Measurements from ENCODE around the gene S1PR2. TPM values are rescaled to one million over a fixed set of nuclear protein-coding genes. Genes with fewer than 3 reads are reported as not detected.

S1PR2 gene
- polyA plus RNA-seq, 1 experiment = 12.5 TPM

DNA sequence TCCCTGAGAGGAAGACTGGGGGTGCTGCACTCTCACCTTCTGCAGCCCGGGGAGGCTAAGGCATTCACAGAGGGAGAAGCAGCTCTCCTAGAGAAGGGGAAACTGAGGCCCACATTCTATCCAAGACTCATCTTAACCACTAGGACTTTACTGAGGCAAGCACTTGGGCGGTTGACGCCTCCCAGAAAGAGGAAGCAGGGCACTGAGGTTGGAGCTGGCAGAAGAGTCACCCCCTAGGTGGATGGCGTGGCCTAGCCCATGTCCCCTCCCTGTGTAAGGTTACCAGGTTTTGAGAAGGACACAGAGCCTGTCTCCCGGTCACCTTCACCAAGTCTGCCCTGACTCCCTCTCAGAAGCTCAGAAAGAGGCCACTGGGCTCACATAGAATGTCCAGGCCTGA is 2.7 kb downstream of the S1PR2 start:
- H3K27me3 ChIP-seq (ENCODE audit: control insufficient read depth, insufficient read depth, low read length) = no peaks in the 10 kb centered on the region
- TF ChIP-seq, protein P1, sequence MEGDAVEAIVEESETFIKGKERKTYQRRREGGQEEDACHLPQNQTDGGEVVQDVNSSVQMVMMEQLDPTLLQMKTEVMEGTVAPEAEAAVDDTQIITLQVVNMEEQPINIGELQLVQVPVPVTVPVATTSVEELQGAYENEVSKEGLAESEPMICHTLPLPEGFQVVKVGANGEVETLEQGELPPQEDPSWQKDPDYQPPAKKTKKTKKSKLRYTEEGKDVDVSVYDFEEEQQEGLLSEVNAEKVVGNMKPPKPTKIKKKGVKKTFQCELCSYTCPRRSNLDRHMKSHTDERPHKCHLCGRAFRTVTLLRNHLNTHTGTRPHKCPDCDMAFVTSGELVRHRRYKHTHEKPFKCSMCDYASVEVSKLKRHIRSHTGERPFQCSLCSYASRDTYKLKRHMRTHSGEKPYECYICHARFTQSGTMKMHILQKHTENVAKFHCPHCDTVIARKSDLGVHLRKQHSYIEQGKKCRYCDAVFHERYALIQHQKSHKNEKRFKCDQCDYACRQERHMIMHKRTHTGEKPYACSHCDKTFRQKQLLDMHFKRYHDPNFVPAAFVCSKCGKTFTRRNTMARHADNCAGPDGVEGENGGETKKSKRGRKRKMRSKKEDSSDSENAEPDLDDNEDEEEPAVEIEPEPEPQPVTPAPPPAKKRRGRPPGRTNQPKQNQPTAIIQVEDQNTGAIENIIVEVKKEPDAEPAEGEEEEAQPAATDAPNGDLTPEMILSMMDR (IDR thresholded peaks at IDR 0.05; ENCODE audit: insufficient read depth, low read depth, low read length) = no peak

DNA sequence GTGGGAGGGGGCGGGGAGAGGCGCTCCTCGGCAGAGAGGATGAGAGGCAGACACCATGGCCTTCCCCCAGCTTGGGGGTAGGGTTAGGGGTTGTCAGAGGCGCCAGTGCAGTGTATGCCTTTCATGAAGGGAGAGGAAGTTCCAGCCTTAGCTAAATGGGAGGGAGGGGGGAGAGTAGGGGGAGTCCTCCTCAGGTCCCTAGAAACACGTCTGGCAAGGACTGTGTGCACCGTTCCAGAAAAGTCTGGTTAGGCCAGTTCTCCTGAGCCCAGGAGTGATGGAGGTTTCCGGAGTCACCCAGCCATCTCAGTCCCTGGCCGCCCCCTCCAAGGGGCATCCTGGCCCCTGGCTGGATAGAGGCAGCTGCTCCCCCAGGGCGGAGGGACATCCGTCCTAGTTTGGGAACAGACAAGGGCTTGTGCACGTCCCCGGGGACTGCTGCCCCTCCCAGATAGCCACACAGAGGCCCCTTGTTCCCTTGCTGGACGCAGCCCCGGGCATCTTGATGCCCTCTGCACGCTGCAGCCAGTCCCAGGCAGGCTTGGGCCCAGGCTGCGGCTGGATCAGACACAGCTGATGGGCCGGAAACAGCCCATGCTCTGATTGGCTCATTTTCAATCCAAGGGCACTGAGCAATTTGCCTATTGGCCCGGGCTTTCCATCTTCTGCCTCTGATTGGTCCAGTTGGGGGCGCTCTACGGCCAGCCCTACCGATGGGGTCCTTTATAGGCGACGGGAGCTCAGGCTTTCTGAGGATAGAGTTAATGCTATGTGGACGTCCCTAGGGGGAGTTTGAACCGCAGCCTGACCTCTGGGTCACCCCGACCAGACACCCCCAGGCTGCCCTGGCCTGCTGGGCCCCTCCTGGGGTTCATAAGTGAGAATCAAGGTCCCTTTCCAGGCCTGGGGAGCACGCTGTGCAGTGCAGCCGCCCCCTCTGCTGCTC is 3.8 kb downstream of the S1PR2 start:
- TF ChIP-seq, protein P1 (IDR thresholded peaks at IDR 0.05; ENCODE audit: insufficient read depth, low read depth, low read length) = no peak
- CTCF ChIA-PET = interaction anchor here (0.6 to 4.8 kb wide), 10 partner anchors 11 to 297 kb away, joined by 3 to 31 read pairs (median 4); no protein-coding TSS in a partner anchor
- no peak overlapping the region for H3K4me3 ChIP-seq (ENCODE audit: low read depth, low read length)
- no peak for DNase-seq (ENCODE audit: low read depth)
- H3K36me3 ChIP-seq (ENCODE audit: control insufficient read depth, insufficient read depth, low read length) = peaks cover 8% of the 10 kb centered on the region
- POLR2A ChIA-PET = no interaction called here
- H3K27me3 ChIP-seq (ENCODE audit: control insufficient read depth, insufficient read depth, low read length) = no peaks in the 10 kb centered on the region

More for the DNA sequence above, 2.7 kb downstream of the S1PR2 start:
- H3K36me3 ChIP-seq (ENCODE audit: control insufficient read depth, insufficient read depth, low read length) = peaks cover 8% of the 10 kb centered on the region
- CTCF ChIA-PET = interaction anchor here (0.6 to 4.8 kb wide), 10 partner anchors 12 to 297 kb away, joined by 3 to 31 read pairs (median 4); partner anchors contain the start of genes DNMT1 and MRPL4
- no peak overlapping the region for H3K4me3 ChIP-seq (ENCODE audit: low read depth, low read length)
- POLR2A ChIA-PET = no interaction called here
- no peak for DNase-seq (ENCODE audit: low read depth)

DNA sequence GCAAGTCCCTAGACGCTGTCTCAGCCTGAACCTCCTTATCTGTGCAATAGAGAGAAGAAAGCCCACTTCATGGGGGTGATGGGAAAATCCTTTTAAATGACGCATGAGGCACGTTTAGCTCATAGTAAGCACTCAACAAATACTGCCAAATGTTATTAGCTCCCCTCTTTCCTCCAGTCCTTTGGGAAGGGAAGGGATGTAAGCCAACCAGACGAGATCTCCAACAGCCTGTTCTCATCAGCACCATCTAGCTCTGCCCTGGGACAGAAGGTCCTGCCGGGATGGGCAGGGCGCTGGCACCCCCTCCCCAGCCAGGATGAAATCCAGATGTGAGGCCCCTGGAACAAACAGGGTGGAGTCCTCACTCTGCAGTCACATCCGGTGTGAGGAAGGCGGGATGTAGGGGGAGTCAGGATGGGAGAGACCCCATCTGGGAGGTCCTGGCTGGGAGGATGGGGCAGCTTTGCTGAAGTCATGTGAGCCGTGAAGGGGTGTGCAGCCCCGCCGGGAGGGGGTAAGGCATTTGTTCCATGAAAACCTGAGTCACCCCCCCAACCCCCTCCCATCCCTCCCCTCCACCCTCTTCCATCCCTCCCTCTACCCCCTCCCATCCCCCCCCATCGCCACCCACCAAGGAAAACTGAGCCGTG is 4.6 kb downstream of the S1PR2 start:
- POLR2A ChIA-PET = interaction anchor here (0.6 kb wide), 1 partner anchor 12 kb away, joined by 3 read pairs; no protein-coding TSS in a partner anchor
- TF ChIP-seq, protein P1 (IDR thresholded peaks at IDR 0.05; ENCODE audit: insufficient read depth, low read depth, low read length) = no peak

DNA sequence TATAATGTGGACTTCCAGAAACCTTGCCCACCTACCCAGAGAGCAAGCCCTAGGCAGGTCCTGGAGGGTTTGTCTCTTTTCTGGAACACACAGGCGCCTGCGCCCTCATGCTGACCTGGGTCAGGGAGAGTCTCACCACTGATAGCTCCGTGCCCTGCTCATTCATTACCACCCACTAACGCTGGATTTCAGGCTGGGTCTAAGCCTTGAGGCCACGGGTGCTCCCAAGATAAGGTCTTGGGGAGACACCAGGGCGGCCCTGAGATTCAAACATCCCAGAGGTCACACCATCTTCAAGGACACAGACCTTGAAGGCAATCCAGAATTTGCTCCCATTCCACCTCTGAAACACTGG is 5.1 kb downstream of the S1PR2 start:
- DNase-seq (ENCODE audit: low read depth) = no peak
- Histone ChIP-seq H3K36me3 (ENCODE audit: control insufficient read depth, insufficient read depth, low read length) (peaks cover 10% of the 10 kb centered on the region), H3K27me3 (ENCODE audit: control insufficient read depth, insufficient read depth, low read length) (no peaks in the 10 kb centered on the region), H3K4me3 (ENCODE audit: low read depth, low read length) (no peak overlapping the region)
- ChIA-PET CTCF (interaction anchor here (0.6 to 4.8 kb wide), 6 partner anchors 12 to 633 kb away, joined by 3 to 31 read pairs (median 4); no protein-coding TSS in a partner anchor), POLR2A (no interaction called here)
- TF ChIP-seq, protein P1 (IDR thresholded peaks at IDR 0.05; ENCODE audit: insufficient read depth, low read depth, low read length) = no peak

More for the DNA sequence above, 4.6 kb downstream of the S1PR2 start:
- Histone ChIP-seq H3K4me3 (ENCODE audit: low read depth, low read length) (no peak overlapping the region), H3K36me3 (ENCODE audit: control insufficient read depth, insufficient read depth, low read length) (peaks cover 10% of the 10 kb centered on the region), H3K27me3 (ENCODE audit: control insufficient read depth, insufficient read depth, low read length) (no peaks in the 10 kb centered on the region)
- DNase-seq (ENCODE audit: low read depth) = peak; percentile 61
- CTCF ChIA-PET = interaction anchor here (0.6 to 4.8 kb wide), 7 partner anchors 13 to 632 kb away, joined by 3 to 31 read pairs (median 4); no protein-coding TSS in a partner anchor

DNA sequence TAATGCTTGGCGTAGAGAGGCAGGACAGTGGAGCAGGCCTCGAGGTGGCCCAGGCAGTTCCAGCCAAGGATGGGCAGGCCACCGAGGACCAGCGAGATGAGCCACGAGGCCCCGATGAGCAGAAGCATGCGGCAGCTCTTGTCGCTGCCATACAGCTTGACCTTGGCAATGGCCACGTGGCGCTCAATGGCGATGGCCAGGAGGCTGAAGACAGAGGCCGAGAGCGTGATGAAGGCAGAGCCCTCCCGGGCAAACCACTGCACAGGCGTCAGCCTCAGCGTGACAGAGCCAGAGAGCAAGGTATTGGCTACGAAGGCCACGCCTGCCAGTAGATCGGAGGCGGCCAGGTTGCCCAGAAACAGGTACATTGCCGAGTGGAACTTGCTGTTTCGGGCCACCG is 6.8 kb downstream of the S1PR2 start:
- Histone ChIP-seq H3K4me3 (ENCODE audit: low read depth, low read length) (no peak overlapping the region), H3K36me3 (ENCODE audit: control insufficient read depth, insufficient read depth, low read length) (peaks cover 10% of the 10 kb centered on the region), H3K27me3 (ENCODE audit: control insufficient read depth, insufficient read depth, low read length) (no peaks in the 10 kb centered on the region)
- POLR2A ChIA-PET = no interaction called here
- no peak for DNase-seq (ENCODE audit: low read depth)
- CTCF ChIA-PET = no interaction called here
- TF ChIP-seq, protein P1 (IDR thresholded peaks at IDR 0.05; ENCODE audit: insufficient read depth, low read depth, low read length) = no peak

Data from BJ (cell line).